Tibial artery (tissue), 4 donors: ENCODE results near the gene INPP4A.

Experiments
- DNase-seq, 2 donors: peaks; one replicate each; pipeline ENCODE4 v3.0.0-alpha.2; 2019
- H3K27ac ChIP-seq, 2 donors: fragments of 200-600 bp; sonication (generic) in 1 of 2; 1 replicate in 1 of 2; 2 replicates in 1 of 2; pipeline ENCODE4 v1.5.1; 2018 to 2019; ENCODE audit warnings: mild to moderate bottlenecking in 1 of 2
- H3K27me3 ChIP-seq, 2 donors: fragments of 200-600 bp; sonication (generic) in 1 of 2; one replicate each; pipeline versions ENCODE4 v1.5.1 to v1.6.0; 2016 to 2019
- H3K36me3 ChIP-seq, 3 donors: fragments of 200-600 bp; sonication (generic) in 2 of 3; one replicate each; pipeline ENCODE4 v1.5.1; 2016 to 2019; ENCODE audit warnings: mild to moderate bottlenecking in 2 of 3
- H3K4me1 ChIP-seq, 4 donors: fragments of 200-600 bp; sonication (generic) in 2 of 4; 1 replicate in 3 of 4; 2 replicates in 1 of 4; pipeline ENCODE4 v1.5.1; 2016 to 2019
- H3K4me3 ChIP-seq, 2 donors: fragments of 200-600 bp; sonication (generic) in 1 of 2; 1 replicate in 1 of 2; 2 replicates in 1 of 2; pipeline ENCODE4 v1.5.1; 2018 to 2019; ENCODE audit warnings: mild to moderate bottlenecking in 2 of 2
- H3K9me3 ChIP-seq, 3 donors: fragments of 200-600 bp; sonication (generic) in 1 of 3; one replicate each; pipeline ENCODE4 v1.5.1; 2016 to 2019
- CTCF ChIP-seq, 2 experiments: fragments of 200-600 bp in 1 of 2; fragments of 450-650 bp in 1 of 2; IDR thresholded peaks; one replicate each; pipeline ENCODE4 v1.5.1; 2017 to 2019; ENCODE audit warnings: antibody characterized with exemption in 2 of 2, mild to moderate bottlenecking in 1 of 2, moderate library complexity in 1 of 2
- intact Hi-C: fragments of 100-400 bp; cut with DNase I; formaldehyde crosslinking; loops from one replicate; pipeline ENCODE4 v1.15.0; 2023; ENCODE audit warnings: low total_unique reads

INPP4A gene

GRCh38 chr2:98454500-98455235 lies 10.0 kb downstream of the INPP4A start:
- no peaks in the 10 kb centered on the region for H3K27me3 ChIP-seq
- intact Hi-C loops = no loop called here
- TF ChIP-seq CTCF (IDR thresholded peaks at IDR 0.05) = no peak
- no peak overlapping the region for H3K4me3 ChIP-seq
- peaks cover 0 to 10% (median 0%) of the 10 kb centered on the region in 3 donors for H3K36me3 ChIP-seq
- H3K9me3 ChIP-seq = no peaks in the 10 kb centered on the region
- H3K4me1 ChIP-seq = peaks cover 0 to 23% (median 13%) of the 10 kb centered on the region in 4 donors
- no peak overlapping the region for H3K27ac ChIP-seq
- DNase-seq = no peak

GRCh38 chr2:98455494-98455976 lies 10.9 kb downstream of the INPP4A start:
- peaks cover 0 to 10% (median 0%) of the 10 kb centered on the region in 3 donors for H3K36me3 ChIP-seq
- TF ChIP-seq CTCF (IDR thresholded peaks at IDR 0.05) = no peak
- no peak overlapping the region for H3K4me3 ChIP-seq
- peak overlapping the region in 1 of 2 donors; percentile 21 for H3K27ac ChIP-seq
- H3K4me1 ChIP-seq = peaks cover 0 to 24% (median 13%) of the 10 kb centered on the region in 4 donors
- intact Hi-C loops = no loop called here
- H3K27me3 ChIP-seq = no peaks in the 10 kb centered on the region
- no peak for DNase-seq
- H3K9me3 ChIP-seq = no peaks in the 10 kb centered on the region

GRCh38 chr2:98457045-98457696 lies 12.5 kb downstream of the INPP4A start:
- Histone ChIP-seq H3K4me3 (no peak overlapping the region), H3K36me3 (peaks cover 0 to 10% (median 0%) of the 10 kb centered on the region in 3 donors), H3K9me3 (no peaks in the 10 kb centered on the region), H3K4me1 (peaks cover 0 to 27% (median 13%) of the 10 kb centered on the region in 4 donors), H3K27me3 (no peaks in the 10 kb centered on the region), H3K27ac (no peak overlapping the region)
- TF ChIP-seq CTCF (IDR thresholded peaks at IDR 0.05) = no peak
- DNase-seq = no peak
- intact Hi-C loops = no loop called here

GRCh38 chr2:98458207-98458606 lies 13.5 kb downstream of the INPP4A start:
- intact Hi-C loops = no loop called here
- TF ChIP-seq CTCF (IDR thresholded peaks at IDR 0.05) = no peak
- peaks cover 0 to 10% (median 0%) of the 10 kb centered on the region in 3 donors for H3K36me3 ChIP-seq
- no peak overlapping the region for H3K4me3 ChIP-seq
- H3K4me1 ChIP-seq = peaks cover 0 to 27% (median 13%) of the 10 kb centered on the region in 4 donors
- H3K27ac ChIP-seq = no peak overlapping the region
- no peaks in the 10 kb centered on the region for H3K9me3 ChIP-seq
- H3K27me3 ChIP-seq = no peaks in the 10 kb centered on the region
- no peak for DNase-seq

- no peak for DNase-seq
- Histone ChIP-seq H3K4me1 (peaks cover 0 to 27% (median 13%) of the 10 kb centered on the region in 4 donors), H3K4me3 (no peak overlapping the region), H3K27me3 (no peaks in the 10 kb centered on the region), H3K9me3 (no peaks in the 10 kb centered on the region), H3K27ac (no peak overlapping the region), H3K36me3 (peaks cover 0 to 10% (median 0%) of the 10 kb centered on the region in 3 donors)
- no peak for TF ChIP-seq CTCF (IDR thresholded peaks at IDR 0.05)
- intact Hi-C loops = no loop called here
Observed at GRCh38 chr2:98458667-98459380, 14.2 kb downstream of the INPP4A start.
